Ramos (cell line): ENCODE data around the gene UIMC1.

Experiments
- in situ Hi-C: fragments of 300-500 bp; cut with MboI; formaldehyde crosslinking; loops from one replicate; pipeline ENCODE4 v1.14.3; 2022; ENCODE audit warnings: low sequenced_read_pairs; ENCODE audit not compliant: unreplicated experiment

The UIMC1 gene

DNA sequence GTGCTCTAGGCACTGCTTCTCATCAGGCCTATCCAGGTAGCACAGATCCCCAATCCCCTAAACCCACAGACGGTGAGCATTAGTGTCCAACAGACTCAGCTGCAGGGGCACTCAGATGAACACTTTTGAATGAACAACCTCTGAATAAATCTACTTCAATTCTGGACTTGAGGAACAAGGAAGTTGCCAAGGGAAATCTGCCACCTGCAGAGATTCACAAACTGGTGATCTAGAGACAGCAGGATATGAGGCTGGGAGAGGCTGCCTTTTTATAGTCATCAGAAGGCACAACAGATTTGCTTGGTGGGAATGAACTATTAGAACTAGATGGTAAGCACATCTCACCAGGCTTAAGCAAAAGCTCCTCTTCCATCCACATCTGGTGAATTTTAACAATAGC lies 100.5 kb downstream of the UIMC1 start:
- in situ Hi-C loops, result no loop called here

GRCh38 chr5:176904276-176904675 lies 102.3 kb downstream of the UIMC1 start:
- in situ Hi-C loops, result no loop called here

- in situ Hi-C loops, result no loop called here
These were observed 103.5 kb downstream of the UIMC1 start for GRCh38 chr5:176902911-176903664.

GRCh38 chr5:176902102-176902814 lies 104.3 kb downstream of the UIMC1 start:
- in situ Hi-C loops, result no loop called here

DNA sequence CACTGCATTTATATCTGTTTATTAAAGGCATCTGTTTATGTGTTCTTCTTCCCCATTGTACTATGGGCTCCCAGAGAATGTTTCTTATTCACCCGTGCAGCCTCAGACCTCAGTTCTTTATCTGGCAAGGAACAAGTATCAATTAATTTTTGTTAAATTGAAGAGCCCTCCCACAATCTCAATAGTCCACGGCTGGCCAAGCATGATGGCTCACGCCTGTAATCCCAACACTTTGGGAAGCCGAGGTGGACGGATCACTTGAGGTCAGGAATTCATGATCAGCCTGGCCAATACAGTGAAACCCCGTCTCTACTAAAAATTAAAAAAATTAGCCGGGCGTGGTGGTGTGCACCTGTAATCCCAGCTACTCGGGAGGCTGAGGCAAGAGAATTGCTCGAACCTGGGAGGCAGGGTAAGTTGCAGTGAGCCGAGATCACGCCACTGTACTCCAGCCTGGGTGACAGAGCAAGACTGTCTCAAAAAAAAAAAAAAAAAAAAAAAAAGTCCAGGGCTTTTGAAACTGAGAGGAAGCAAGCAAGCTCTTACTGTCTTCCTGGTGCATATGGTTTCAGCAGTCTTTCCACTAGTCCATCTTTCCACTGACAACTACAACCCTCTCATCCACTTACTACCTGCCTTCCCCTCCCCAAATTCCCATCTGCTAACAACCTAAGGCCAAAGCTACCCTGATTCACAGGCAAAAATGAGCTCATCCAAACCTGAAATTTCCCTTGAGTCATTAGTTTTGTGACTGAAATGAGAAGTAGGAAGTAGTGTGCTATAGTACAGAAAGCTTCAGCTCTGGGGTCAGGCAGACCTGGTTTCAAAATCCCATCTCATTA lies 105.1 kb downstream of the UIMC1 start:
- in situ Hi-C loops, result no loop called here

DNA sequence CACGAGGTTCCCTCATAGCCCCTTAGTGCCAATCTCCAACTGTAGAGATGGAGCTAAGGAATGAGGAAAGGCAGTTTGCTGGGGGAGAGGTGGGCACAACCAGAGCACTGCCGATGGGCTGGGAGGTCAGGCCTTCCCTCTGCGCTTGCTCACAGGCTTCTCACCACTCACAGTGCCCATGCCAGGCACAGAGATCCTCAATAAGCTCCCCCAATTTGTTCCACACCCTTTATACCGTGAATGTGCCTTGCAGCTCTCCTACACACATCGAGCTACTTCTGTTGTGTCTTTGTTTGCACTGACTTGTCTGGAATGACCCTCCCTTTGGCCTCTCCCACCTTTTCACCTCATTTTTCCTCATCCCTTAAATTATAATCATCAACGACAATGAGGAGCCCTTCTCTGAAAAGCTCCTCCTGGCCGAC lies 105.8 kb downstream of the UIMC1 start:
- in situ Hi-C loops, result no loop called here

DNA sequence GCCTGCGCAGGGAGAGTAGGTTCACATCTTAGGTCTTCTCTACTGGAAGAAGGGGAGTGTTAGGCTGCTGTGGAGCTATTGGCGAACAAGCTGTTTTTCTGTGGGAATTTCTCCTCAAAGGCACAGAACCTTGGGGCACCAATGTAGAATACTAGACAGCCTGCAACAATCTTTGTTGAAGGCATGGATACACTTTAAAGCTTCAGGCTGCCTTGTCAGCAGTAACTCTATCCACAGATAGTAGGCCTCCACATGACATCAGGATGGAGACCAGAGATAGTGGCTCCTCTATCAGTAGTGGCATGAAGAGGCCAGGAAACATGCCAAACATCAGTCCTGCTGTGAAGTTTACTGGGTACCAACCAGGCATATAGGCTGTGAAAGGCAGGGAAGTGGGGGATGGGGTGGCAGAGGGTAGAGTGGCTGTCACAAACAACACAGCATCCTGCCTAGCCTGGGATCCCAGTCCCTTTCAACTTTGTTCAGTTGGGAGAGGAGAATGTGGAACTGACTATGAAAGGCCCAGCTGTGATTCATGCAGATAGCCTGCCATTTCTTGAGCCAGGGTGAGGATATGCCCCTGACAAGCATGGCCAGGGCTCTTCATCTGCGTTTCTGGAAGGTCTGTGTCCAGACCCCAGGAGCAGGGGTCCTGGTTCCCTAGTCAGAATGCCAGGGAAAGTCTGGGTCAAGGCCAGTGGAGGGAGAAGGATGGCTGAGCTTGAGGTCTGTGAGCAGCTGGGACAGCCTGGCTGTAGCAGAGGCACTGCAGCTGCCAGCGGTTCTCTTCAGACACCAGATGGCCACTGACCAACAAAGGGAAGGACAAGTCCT lies 106.4 kb downstream of the UIMC1 start:
- in situ Hi-C loops, result no loop called here

DNA sequence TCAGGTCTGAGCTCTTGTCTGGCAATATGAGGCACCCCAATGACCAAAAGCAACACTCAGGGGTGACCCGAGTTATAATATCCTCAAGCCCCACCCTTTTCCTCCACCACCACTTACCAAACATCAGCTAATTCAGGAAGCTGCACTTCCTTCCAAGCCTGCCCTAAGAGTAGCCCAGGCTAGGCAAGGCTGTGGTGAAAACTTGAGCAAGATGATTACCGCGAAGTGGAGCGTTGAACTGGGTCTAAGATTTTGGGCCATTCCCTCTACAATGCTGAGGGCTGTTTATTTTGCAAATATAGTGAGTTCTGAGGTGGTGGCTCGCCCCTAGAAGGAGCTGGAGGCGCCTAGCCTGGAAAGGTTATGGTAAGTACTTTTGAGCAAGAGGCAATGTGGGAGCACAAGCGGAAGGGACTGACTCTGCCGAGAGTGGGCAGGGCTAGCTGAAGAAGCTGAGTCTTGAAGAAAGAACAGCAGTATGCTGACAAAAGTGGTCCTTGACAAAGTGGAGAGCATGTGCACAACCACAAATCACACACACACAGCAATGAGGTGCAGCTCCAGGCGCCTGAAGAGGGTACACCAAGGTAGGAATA lies 107.2 kb downstream of the UIMC1 start, which contains the start of gene HK3:
Gene HK3 (minus strand): TSS at position 51 of the 596 bp plus-strand sequence. CDS start 3,187 bp downstream, outside the sequence.
- in situ Hi-C loops, result no loop called here

GRCh38 chr5:176897263-176897662 lies 109.3 kb downstream of the UIMC1 start:
- in situ Hi-C loops, result no loop called here

DNA sequence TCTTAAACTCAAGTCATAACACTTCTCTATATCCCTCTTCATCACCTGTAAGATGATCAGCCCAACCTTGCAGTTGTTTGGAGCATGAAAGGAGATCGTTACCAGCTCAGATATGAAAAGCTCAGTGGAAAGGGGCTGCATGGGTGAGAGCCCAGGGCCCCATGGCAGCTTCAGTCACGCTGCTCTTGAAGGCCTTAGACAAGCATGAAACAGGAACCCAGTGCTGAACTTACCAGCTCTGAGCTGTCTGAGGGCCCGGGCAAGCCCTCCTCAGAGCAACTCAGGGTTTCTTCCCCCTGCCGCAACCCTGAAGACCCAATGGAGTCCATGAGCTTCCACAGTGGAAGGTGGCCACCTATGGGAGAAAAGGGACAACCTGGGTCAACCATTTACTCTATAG lies 110.7 kb downstream of the UIMC1 start:
- in situ Hi-C loops, result no loop called here

DNA sequence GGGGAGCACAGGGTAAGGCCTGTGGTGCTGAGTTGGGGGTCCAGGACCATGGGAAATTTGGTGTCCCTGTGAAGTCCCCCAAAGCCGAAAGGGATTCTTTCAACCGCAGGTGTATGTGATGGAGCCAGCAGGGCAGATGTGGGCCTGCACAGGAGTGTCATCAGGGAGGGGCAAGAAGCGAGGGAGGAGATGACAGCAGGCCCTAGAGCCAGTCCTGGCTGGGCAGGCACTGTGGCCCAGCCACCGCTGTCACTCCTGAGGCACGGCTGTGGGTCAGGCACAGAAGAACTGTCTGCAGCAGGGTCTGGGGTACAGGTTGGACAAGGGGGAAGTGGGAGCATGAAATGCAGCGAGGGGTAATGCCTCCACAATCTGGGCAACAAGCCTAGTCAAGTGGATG lies 112.3 kb downstream of the UIMC1 start:
- in situ Hi-C loops, result no loop called here

DNA sequence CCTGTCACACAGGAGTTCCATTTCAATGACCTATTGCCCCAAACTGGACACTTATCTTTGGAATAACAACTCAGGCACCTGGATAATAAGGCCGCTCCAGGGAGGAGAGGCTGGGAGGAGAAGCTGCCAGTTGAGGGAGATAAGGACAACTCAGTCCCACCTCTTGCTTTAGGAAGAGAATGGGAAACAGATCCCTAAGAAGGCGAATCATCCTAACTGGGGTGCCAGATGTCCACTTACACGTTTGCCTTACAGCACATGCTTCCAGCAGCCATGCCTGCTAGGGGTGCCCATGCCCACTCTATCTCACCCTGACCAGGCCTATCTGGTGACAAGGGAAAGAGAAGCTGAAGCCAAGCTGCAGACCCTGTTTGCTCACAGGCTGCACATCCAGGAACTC lies 113.9 kb downstream of the UIMC1 start:
- in situ Hi-C loops, result no loop called here

GRCh38 chr5:176891331-176891958 lies 115.1 kb downstream of the UIMC1 start:
- in situ Hi-C loops, result no loop called here

DNA sequence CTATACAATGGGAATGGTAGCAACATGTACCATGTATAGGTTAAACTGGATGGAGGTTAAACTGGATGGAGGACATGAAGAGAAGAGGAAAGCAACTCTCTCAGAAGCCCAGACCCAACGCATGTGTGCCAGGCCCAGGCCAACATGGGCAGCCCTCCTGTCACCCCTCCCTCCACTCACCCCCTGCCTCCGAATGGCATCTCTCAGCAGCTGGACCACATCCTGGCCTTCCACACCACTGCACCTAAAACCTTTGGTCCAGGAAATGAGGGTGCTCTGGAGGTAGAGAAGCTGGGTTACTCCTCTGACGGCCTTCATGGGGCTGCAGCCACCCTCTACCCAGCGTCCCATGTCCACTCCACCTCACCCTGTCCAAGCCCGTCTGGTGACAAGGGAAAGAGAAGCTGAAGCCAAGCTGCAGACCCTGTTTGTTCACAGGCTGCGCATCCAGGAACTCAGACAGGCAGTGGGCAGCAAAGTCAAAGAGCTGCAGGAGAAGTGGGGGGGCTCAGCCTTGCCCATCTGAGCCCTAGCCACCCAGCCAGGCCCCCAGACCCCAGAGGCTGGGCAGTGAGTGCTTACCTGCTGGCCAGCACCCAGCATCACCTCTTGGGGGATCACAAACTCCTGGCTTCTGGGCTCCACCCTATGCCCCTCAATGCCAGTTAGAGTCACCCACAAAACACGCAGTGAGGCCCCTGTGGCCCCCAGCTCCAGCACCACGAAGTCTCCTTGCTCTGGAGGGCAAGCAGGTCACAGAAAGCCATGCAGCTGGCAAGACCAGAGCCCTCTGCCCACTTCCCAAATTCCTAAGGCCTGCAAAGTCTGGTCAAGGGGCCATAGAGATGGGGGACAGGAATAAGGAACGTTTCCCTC lies 115.9 kb downstream of the UIMC1 start:
- in situ Hi-C loops, result no loop called here

DNA sequence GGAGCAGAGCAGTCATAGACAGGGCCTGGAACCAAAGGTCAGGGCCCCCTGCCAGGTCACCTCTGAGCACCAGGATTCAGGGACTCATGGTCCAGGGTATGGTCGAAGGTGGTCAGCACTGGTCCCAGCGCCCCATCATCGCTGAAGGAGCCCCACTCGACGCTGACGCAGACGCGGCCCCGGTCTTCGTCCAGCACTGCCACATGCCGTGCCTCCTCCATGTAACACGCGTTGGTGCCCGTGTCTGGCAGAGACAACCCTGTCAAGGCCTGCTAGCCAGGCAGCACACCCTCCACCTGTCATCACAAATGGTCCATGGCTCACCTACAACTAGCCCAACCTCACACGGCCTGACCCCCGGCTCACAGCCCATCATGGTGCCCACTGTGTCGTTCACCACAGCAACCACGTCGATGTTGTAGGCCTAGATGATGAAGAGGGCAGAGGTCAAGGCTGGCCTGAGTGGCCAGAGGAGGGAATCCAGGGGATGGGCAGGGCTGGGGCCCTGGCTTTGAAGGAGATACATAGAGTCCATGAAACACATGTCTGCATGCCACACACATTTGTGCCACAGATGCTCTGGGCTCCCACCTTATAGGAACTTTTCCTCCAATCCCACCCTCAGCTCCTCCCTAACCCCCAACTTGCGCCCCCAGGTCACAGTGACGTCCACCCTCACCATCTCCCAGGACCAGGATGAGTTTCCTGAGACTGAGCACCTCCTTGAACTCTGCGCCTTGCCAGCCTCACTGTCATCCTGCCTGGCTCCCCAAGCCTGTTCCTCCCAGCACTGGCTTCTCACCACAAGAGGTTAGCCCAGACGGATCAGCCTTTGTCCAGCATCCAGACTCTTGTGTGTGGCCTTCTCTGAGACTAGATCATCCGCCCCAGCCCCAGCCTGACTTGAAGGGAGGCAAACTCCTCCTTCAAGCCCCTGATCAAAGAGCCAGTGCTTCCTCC lies 117.0 kb downstream of the UIMC1 start:
- in situ Hi-C loops, result no loop called here

DNA sequence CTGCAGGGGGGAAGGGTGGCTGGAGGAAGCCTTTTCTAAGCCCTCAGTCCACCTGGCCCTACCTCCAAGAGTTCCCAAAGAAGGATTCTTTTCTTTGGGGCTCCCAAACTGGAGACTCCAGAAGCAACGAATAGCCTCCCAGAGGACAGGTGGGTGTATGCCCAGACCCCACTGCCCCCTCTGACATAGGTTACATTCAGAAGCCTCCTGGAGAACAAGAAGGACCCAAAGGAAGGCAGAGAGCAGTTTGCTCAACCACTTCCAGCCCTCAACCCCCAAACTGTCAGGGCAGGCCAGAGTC lies 117.8 kb downstream of the UIMC1 start:
- in situ Hi-C loops, result no loop called here
